ENCODE measurements around the gene FAM131B.

DNA sequence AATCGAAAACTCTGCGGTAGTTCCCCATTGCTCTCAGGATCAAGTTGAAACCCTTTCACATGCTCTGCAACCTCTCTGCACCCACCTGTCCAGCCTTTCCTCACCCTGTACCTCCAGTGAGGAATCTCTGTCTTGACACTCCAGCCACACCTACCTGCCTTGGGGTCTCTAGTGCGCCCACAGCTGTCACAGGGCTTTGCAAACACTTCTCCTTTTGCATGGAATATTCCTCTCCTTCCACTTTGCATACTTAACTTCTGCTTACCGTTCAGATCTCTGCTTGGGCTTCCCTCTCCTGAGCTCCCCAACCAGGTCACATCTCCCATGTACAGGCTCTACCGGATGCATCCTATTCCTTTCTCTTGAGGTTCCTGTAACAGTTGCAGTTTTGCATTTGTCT is 12.0 kb upstream of the FAM131B start:
- TF ChIP-seq, protein P1, sequence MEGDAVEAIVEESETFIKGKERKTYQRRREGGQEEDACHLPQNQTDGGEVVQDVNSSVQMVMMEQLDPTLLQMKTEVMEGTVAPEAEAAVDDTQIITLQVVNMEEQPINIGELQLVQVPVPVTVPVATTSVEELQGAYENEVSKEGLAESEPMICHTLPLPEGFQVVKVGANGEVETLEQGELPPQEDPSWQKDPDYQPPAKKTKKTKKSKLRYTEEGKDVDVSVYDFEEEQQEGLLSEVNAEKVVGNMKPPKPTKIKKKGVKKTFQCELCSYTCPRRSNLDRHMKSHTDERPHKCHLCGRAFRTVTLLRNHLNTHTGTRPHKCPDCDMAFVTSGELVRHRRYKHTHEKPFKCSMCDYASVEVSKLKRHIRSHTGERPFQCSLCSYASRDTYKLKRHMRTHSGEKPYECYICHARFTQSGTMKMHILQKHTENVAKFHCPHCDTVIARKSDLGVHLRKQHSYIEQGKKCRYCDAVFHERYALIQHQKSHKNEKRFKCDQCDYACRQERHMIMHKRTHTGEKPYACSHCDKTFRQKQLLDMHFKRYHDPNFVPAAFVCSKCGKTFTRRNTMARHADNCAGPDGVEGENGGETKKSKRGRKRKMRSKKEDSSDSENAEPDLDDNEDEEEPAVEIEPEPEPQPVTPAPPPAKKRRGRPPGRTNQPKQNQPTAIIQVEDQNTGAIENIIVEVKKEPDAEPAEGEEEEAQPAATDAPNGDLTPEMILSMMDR (IDR thresholded peaks at IDR 0.05), result no peak
- TF ChIP-seq POLR2A (IDR thresholded peaks at IDR 0.05), result no peak

Data from ovary (tissue), 3 donors.